ENCODE measurements around the gene MAST1. TPM values are rescaled to one million over a fixed set of nuclear protein-coding genes. Genes with fewer than 3 reads are reported as not detected.
"Not testable (repeated sequence)": the region's sequence is repeated elsewhere in the genome, so short reads cannot be mapped to it uniquely, and the experiment has no call there.

The MAST1 gene
- total and polyA plus RNA-seq, 5 donors, result 0.20 to 0.59 (median 0.33) TPM; not detected in 1

DNA sequence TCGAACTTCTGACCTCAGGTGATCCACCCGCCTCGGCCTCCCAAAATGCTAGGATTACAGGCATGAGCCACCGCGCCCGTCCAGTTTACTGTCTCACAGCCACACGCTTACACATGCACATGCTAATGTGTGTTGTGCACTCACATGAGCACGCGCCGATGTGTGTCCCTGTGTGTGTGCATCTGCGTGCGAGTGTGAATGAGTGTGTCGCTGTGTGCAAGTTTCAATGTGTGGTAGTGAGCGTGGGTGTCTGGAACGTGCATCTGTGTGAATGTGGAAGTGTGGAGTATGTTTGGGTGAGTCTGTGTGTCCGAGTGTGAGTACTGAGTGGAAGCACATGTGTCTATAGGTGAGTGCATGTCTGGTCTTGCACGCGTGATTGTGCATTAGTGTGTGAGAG is 4.2 kb downstream of the MAST1 start:
- Histone ChIP-seq H3K27me3 (ENCODE audit: control insufficient read depth, insufficient read depth) (no peaks in the 10 kb centered on the region), H3K4me3 (ENCODE audit: low read length) (no peak overlapping the region), H3K27ac (ENCODE audit: low read length) (no peak overlapping the region), H3K4me1 (ENCODE audit: control insufficient read depth, insufficient read depth, low read length) (peaks cover 2% of the 10 kb centered on the region), H3K9me3 (ENCODE audit: control insufficient read depth, low read length) (no peaks in the 10 kb centered on the region)
- 94% methylated on average over 18 of the region's 18 CpGs for WGBS
- intact Hi-C loops (cut with DNase I), result loop anchor here in 1 of 4 donors (10.0 kb wide), 1 partner anchor 168 kb away; no protein-coding TSS in a partner anchor
- DNase-seq (no peak), ATAC-seq (no peak)

DNA sequence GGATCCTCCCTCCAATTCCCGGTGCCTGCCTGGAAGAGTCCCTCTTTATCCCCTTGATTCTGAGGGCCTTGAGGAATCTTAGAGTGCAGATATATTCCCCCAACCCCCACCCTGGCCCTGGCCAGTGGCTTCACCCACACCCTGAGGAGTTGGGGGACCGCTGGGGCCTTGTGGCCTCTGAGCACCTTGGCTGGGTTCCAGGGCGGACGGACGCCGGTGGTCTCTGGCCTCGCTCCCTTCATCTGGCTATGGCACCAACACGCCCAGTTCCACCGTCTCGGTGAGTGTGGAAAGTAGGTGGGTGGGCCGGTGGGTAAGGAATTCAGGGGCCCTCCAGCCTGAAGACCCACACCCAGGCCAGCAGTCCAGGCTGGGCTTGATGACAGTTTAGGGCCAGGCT is 5.0 kb downstream of the MAST1 start:
- Histone ChIP-seq H3K4me3 (ENCODE audit: low read length) (no peak overlapping the region), H3K4me1 (ENCODE audit: control insufficient read depth, insufficient read depth, low read length) (no peaks in the 10 kb centered on the region), H3K9me3 (ENCODE audit: control insufficient read depth, low read length) (no peaks in the 10 kb centered on the region), H3K27ac (ENCODE audit: low read length) (no peak overlapping the region), H3K27me3 (ENCODE audit: control insufficient read depth, insufficient read depth) (no peaks in the 10 kb centered on the region)
- intact Hi-C loops (cut with DNase I), result loop anchor here in 1 of 4 donors (10.0 kb wide), 1 partner anchor 169 kb away; no protein-coding TSS in a partner anchor
- WGBS, result 83% methylated on average over 11 of the region's 11 CpGs
- DNase-seq, result no peak
- no peak for ATAC-seq

DNA sequence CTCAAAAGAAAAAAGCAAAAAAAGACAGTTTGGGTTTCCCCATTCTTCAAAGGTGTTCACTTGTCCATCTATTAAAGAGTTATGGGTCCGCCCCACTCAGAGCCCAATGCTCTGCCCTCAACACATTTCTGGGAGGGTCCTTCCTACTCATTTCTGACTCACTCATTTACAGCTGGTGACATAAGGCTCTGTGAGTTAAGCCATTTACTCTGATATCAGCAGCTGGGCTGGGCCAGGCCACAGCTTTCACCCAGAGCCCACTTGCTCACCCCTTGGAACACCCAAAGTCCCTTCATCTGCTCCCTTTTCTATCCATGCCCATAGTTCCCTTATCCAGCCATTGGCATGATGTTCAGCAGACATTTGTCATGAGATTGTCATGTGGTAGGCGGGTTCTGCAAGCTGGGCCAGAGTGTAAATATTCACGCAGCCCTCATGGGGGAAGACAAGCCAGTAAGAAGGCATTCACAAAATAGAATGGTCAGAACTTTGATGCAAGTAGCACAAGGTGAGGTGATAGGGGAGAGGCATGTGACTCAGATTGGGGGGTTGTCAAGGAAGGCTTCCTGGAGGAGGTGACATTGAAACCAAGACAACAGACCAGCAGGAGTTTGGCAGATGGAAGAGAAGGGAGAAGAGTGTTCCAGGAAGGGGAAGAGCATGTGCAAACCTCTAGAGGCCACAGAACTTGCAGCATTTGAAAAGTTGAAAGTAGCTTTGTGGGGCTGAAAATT is 5.9 kb downstream of the MAST1 start:
- no peak for DNase-seq
- 84% methylated on average over 3 of the region's 3 CpGs for WGBS
- H3K4me3 ChIP-seq (ENCODE audit: low read length), result no peak overlapping the region
- H3K27ac ChIP-seq (ENCODE audit: low read length), result no peak overlapping the region
- no peaks in the 10 kb centered on the region for H3K4me1 ChIP-seq (ENCODE audit: control insufficient read depth, insufficient read depth, low read length)
- H3K27me3 ChIP-seq (ENCODE audit: control insufficient read depth, insufficient read depth), result no peaks in the 10 kb centered on the region
- intact Hi-C loops (cut with DNase I), result loop anchor here in 1 of 4 donors (10.0 kb wide), 1 partner anchor 169 kb away; no protein-coding TSS in a partner anchor
- no peaks in the 10 kb centered on the region for H3K9me3 ChIP-seq (ENCODE audit: control insufficient read depth, low read length)
- ATAC-seq, result no peak

DNA sequence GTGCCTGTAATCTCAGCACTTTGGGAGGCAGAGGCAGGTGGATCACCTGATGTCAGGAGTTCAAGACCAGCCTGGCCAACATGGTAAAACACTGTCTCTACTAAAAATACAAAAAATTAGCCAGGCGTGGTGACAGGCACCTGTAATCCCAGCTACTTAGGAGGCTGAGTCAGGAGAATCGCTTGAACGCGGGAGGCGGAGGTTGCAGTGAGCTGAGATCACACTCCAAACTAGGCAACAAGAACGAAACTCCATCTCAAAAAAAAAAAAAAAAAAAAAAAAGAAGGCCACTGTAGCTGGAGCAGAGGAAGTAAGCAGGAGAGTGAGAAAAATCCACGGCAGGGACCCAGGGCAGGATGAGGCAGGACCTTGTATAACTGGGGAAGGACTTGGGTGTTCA is 8.3 kb downstream of the MAST1 start:
- H3K27me3 ChIP-seq (ENCODE audit: control insufficient read depth, insufficient read depth); DNase-seq; H3K27ac ChIP-seq (ENCODE audit: low read length); H3K9me3 ChIP-seq (ENCODE audit: control insufficient read depth, low read length); ATAC-seq; H3K4me3 ChIP-seq (ENCODE audit: low read length); H3K4me1 ChIP-seq (ENCODE audit: control insufficient read depth, insufficient read depth, low read length): not testable (repeated sequence)
- WGBS, result 83% methylated on average over 7 of the region's 7 CpGs
- intact Hi-C loops (cut with DNase I), result loop anchor here (2.0 to 10.0 kb wide), 4 partner anchors 79 to 172 kb away; no protein-coding TSS in a partner anchor

GRCh38 chr19:12847159-12848139 is 9.1 kb downstream of the MAST1 start:
- WGBS, result 13% methylated on average over 69 of the region's 69 CpGs
- DNase-seq (peak; percentile 82 to 95 (median 95)), ATAC-seq (peak; percentile 97)
- no peaks in the 10 kb centered on the region for H3K9me3 ChIP-seq (ENCODE audit: control insufficient read depth, low read length)
- H3K27me3 ChIP-seq (ENCODE audit: control insufficient read depth, insufficient read depth), result no peaks in the 10 kb centered on the region
- intact Hi-C loops (cut with DNase I), result loop anchor here (2.0 to 10.0 kb wide), 4 partner anchors 80 to 173 kb away; no protein-coding TSS in a partner anchor
- H3K4me1 ChIP-seq (ENCODE audit: control insufficient read depth, insufficient read depth, low read length), result no peaks in the 10 kb centered on the region
- no peak overlapping the region for H3K27ac ChIP-seq (ENCODE audit: low read length)
- H3K4me3 ChIP-seq (ENCODE audit: low read length), result no peak overlapping the region

- WGBS, result 68% methylated on average over 1 of the region's 1 CpG
- no peaks in the 10 kb centered on the region for H3K9me3 ChIP-seq (ENCODE audit: control insufficient read depth, low read length)
- no peak for ATAC-seq
- no peaks in the 10 kb centered on the region for H3K4me1 ChIP-seq (ENCODE audit: control insufficient read depth, insufficient read depth, low read length)
- H3K27me3 ChIP-seq (ENCODE audit: control insufficient read depth, insufficient read depth), result no peaks in the 10 kb centered on the region
- DNase-seq, result no peak
- H3K27ac ChIP-seq (ENCODE audit: low read length), result no peak overlapping the region
- no peak overlapping the region for H3K4me3 ChIP-seq (ENCODE audit: low read length)
- intact Hi-C loops (cut with DNase I), result no loop called here
Observed at GRCh38 chr19:12856653-12857052, 18.3 kb downstream of the MAST1 start.

DNA sequence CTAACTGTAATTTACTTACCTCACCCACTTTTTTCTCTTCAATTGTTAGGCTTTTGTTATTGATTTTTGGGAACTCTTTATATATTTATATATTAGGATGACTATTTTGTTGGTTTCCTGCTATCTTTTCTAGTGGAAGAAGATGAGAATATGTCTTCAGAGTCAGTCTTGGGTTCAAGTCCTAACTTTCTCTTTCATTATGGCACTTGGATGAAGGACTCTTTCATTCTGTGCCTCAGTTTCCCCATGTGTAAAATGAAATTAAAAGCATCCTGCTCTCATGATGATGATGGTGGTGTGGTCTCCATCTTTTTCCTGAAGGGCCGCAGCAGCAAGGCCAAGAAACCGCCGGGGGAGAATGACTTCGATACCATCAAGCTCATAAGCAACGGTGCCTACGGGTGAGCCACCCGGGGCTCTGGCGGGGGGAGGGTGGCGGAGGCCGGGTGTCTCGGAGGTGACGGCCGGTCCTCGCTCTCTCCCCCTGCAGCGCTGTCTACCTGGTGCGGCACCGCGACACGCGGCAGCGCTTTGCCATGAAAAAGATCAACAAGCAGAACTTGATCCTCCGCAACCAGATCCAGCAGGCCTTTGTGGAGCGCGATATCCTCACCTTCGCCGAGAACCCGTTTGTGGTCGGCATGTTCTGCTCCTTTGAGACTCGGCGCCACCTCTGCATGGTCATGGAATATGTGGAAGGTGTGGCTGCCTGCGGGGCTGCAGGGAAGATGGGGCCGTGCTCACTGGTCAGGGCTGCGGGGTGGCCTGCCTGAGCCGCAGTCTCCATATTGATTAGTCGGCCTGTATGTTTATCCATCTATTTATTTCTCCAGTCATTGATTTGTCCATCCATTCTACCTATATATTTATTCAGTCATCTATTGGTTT is 20.0 kb downstream of the MAST1 start:
- no peak overlapping the region for H3K4me3 ChIP-seq (ENCODE audit: low read length)
- no peaks in the 10 kb centered on the region for H3K4me1 ChIP-seq (ENCODE audit: control insufficient read depth, insufficient read depth, low read length)
- ATAC-seq (no peak), DNase-seq (no peak)
- H3K27me3 ChIP-seq (ENCODE audit: control insufficient read depth, insufficient read depth), result no peaks in the 10 kb centered on the region
- no peak overlapping the region for H3K27ac ChIP-seq (ENCODE audit: low read length)
- no peaks in the 10 kb centered on the region for H3K9me3 ChIP-seq (ENCODE audit: control insufficient read depth, low read length)
- intact Hi-C loops (cut with DNase I), result no loop called here
- WGBS, result 95% methylated on average over 35 of the region's 35 CpGs

GRCh38 chr19:12859546-12859945 is 21.2 kb downstream of the MAST1 start:
- Histone ChIP-seq H3K4me1 (ENCODE audit: control insufficient read depth, insufficient read depth, low read length) (no peaks in the 10 kb centered on the region), H3K9me3 (ENCODE audit: control insufficient read depth, low read length) (no peaks in the 10 kb centered on the region), H3K27ac (ENCODE audit: low read length) (no peak overlapping the region), H3K27me3 (ENCODE audit: control insufficient read depth, insufficient read depth) (no peaks in the 10 kb centered on the region), H3K4me3 (ENCODE audit: low read length) (no peak overlapping the region)
- ATAC-seq (no peak), DNase-seq (no peak)
- intact Hi-C loops (cut with DNase I), result no loop called here
- WGBS, result 65% methylated on average over 7 of the region's 7 CpGs

DNA sequence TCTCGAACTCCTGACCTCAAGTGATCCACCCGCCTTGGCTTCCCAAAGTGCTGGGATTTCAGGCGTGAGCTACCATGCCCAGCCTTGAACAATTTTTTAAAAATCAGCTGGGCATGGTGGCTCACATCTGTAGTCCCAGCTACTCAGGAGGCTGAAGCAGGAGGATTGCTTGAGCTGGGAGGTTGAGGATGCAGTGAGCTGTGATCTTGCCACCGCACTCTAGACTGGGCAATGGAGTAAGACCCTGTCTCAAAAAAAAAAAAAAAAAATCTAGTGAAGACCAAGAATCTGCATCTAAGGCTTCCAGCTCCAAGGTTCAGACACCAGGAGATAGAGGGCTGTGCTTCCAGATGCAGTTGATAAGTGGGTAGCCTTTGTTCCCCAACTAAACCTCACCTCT is 25.8 kb downstream of the MAST1 start:
- no peaks in the 10 kb centered on the region for H3K4me1 ChIP-seq (ENCODE audit: control insufficient read depth, insufficient read depth, low read length)
- 90% methylated on average over 4 of the region's 4 CpGs for WGBS
- no peaks in the 10 kb centered on the region for H3K9me3 ChIP-seq (ENCODE audit: control insufficient read depth, low read length)
- H3K4me3 ChIP-seq (ENCODE audit: low read length), result no peak overlapping the region
- no peaks in the 10 kb centered on the region for H3K27me3 ChIP-seq (ENCODE audit: control insufficient read depth, insufficient read depth)
- no peak overlapping the region for H3K27ac ChIP-seq (ENCODE audit: low read length)
- DNase-seq (no peak), ATAC-seq (no peak)
- intact Hi-C loops (cut with DNase I), result no loop called here

Data from right cardiac atrium (tissue), 5 donors.